TTC549 (cell line): ENCODE results near the gene CHMP1A.
"Not testable (repeated sequence)": the region's sequence is repeated elsewhere in the genome, so short reads cannot be mapped to it uniquely, and the experiment has no call there.

ENCODE experiments used
- FAIRE-seq: peaks from 2 replicates; lab custom pipeline; 2012; peaks lifted over from hg19 to GRCh38; lab: Jason Lieb, UNC

Gene CHMP1A

GRCh38 chr16:89691986-89692569, 34.6 kb upstream of the CHMP1A start:
- no peak for FAIRE-seq

GRCh38 chr16:89691231-89691985, 33.9 kb upstream of the CHMP1A start:
- FAIRE-seq, result no peak

DNA sequence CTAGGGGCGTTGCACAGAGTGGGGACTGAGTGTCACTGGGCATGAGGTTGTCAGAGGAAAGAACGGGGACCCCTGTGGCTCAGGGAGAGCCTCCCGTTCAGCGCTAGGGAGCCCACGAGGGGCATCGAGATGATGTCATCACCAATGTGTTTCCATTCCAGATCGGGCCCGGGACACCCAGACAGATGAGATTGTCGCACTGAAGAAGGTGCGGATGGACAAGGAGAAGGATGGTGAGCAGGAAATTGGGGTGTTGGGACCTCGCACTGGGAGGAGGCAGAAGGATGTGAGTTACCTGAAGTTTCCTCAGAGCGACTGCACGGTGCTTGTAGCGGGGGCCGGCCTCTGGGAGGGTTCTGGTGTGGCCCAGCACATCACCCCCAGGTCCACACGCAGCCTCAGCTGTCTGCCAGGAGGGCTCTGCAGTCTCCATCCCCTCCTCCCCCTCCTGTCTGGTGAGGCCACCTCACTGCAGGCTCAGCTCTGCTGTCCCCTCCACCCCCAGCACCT, 32.9 kb upstream of the CHMP1A start:
- FAIRE-seq, result no peak

- not testable (repeated sequence) for FAIRE-seq
Measured at GRCh38 chr16:89689621-89690020, 32.1 kb upstream of the CHMP1A start.

GRCh38 chr16:89689142-89689541, 31.6 kb upstream of the CHMP1A start:
- no peak for FAIRE-seq

- no peak for FAIRE-seq
Measured at GRCh38 chr16:89688395-89688794, 30.9 kb upstream of the CHMP1A start.

- FAIRE-seq, result no peak
Measured at GRCh38 chr16:89687092-89687940, 29.8 kb upstream of the CHMP1A start.

DNA sequence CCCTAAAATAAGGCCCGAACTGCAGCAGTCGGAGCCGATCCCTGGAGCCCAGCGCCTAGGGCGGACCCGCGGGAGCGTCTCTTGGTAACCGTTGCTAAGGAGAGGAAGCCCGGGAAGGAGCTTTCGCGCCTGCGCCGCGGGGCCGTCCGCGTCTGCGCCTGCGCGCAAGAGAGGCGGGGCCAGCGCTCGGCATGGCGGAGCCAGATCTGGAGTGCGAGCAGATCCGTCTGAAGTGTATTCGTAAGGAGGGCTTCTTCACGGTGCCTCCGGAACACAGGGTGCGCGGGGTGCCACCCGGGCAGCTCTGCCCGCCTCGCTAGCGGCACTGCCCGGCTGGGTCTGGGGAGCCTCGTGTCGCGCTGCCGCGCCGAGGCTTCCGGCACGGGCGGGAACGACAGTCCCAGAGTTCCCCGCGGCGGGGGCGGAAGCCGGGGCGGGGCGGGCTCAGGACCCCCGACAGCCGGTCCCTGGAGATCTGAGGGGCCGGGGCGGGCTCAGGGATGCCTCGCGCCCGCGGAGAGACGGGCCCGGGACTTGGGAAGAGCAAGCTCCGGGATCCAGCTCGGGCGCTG, 29.1 kb upstream of the CHMP1A start, which contains the start of gene CDK10:
Gene CDK10 (plus strand): TSS at position 170 of the 572 bp plus-strand sequence. CDS start 22 bp downstream, at position 192.
- no peak for FAIRE-seq

- FAIRE-seq, result no peak
Measured at GRCh38 chr16:89685916-89686315, 28.4 kb upstream of the CHMP1A start.

- no peak for FAIRE-seq
Measured at GRCh38 chr16:89678258-89678657, 20.8 kb upstream of the CHMP1A start.

GRCh38 chr16:89672177-89672941, 14.9 kb upstream of the CHMP1A start:
- no peak for FAIRE-seq

- not testable (repeated sequence) for FAIRE-seq
Measured at GRCh38 chr16:89671565-89671964, 14.1 kb upstream of the CHMP1A start.

DNA sequence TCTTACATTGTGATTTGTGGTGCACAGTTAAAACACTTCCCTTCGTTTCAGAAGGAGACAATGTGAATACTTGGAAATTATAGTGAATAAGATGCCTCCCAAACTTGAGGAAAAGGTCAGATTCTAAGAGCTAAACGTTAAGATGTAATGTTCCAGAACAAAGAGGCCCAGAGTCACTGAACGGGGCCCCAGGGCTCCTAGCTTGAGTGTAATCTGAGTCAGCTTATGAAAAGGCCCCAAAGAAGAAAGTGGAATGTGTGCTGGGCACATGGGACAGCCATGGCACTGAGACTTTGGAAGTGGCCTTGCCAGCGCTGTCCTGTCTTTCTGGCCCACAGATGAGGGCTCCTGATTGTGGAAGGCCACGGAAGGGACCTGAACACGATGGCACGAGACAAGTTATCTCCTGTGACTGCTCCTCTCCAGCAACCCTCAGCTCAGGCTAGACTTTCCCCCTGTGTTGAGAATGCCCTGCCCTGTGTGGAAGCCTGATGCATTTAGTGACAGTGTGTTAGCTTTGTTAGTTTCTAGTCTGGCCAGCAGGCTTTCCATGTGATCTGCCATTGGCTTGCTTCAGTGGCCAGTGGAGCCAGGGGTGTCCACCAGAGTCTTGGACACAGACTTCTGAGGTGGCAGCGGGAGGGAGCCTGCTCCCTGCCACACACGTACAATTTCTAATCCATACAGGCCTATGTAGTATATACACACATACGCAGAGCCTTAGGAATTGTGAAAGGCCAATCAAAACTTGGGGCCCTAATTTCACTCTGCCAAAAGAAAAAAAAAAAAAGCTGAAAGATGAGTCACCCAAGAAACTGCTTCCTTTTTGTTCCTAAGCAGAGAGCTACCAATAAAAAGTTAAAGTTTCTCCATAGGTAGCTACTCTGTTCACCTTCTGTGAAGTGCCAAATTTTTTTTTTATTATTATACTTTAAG, 13.3 kb upstream of the CHMP1A start:
- FAIRE-seq, result no peak

DNA sequence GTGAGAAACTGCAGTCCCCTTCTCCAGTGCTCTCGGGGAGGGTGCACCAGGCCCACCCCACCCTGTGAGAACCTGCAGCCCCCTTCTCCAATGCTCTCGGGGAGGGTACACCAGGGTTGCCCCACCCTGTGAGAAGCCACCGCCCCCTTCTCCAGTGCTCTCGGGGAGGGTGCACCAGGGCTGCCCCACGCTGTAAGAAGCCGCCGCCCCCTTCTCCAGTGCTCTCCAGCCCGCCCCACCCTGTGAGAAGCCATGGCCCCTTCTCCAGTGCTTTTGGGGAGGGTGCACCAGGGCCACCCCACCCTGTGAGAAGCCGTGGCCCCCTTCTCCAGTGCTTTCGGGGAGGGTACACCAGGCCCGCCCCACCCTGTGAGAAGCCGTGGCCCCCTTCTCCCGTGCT, 12.2 kb upstream of the CHMP1A start:
- no peak for FAIRE-seq

DNA sequence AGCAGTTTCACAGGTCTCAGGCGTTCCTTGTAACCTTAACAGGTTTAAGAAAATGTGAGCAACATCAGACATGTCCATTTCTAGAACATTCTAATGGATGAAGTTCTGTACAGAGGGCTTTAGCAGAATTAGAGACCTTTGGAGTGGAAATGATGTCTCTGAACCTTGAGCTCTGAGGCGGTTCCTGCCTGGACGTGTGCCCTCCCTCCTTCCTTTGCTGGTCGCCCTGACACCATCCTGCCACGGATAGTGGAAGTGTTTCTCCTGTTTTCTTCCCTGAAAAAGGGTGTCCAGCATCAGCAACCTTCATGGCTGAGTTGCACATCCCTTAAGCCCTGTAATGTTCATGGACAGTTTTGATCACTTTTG, 11.3 kb upstream of the CHMP1A start:
- no peak for FAIRE-seq

- no peak for FAIRE-seq
Measured at GRCh38 chr16:89667633-89668032, 10.1 kb upstream of the CHMP1A start.

GRCh38 chr16:89667000-89667399, 9.5 kb upstream of the CHMP1A start:
- not testable (repeated sequence) for FAIRE-seq

GRCh38 chr16:89664238-89664637, 6.7 kb upstream of the CHMP1A start:
- not testable (repeated sequence) for FAIRE-seq

GRCh38 chr16:89661215-89661614, 3.7 kb upstream of the CHMP1A start:
- no peak for FAIRE-seq

- no peak for FAIRE-seq
Measured at GRCh38 chr16:89660146-89660545, 2.6 kb upstream of the CHMP1A start.
